T47D (cell line): Measurements from ENCODE around the gene IQSEC1.

ENCODE experiments used
- DNase-seq, 2 experiments: peaks; one replicate each; pipeline versions ENCODE4 v3.0.0 to v3.0.0-alpha.2; 2011 to 2012; ENCODE audit warnings: low read depth in 1 of 2, low spot score in 1 of 2
- JUND ChIP-seq: IDR thresholded peaks from 2 replicates; pipeline ENCODE4 v1.6.1; 2012; ENCODE audit warnings: low read depth
- in situ Hi-C: cut with HindIII; loops from 2 replicates; pipeline ENCODE4 v1.10.0; 2016; ENCODE audit warnings: low sequenced_read_pairs, low pct_unique_long_range_greater_than_20kb

Gene IQSEC1

GRCh38 chr3:13008155-13008995 is 64.9 kb downstream of the IQSEC1 start:
- TF ChIP-seq JUND, result no peak
- DNase-seq, result no peak
- in situ Hi-C loops, result no loop called here

DNA sequence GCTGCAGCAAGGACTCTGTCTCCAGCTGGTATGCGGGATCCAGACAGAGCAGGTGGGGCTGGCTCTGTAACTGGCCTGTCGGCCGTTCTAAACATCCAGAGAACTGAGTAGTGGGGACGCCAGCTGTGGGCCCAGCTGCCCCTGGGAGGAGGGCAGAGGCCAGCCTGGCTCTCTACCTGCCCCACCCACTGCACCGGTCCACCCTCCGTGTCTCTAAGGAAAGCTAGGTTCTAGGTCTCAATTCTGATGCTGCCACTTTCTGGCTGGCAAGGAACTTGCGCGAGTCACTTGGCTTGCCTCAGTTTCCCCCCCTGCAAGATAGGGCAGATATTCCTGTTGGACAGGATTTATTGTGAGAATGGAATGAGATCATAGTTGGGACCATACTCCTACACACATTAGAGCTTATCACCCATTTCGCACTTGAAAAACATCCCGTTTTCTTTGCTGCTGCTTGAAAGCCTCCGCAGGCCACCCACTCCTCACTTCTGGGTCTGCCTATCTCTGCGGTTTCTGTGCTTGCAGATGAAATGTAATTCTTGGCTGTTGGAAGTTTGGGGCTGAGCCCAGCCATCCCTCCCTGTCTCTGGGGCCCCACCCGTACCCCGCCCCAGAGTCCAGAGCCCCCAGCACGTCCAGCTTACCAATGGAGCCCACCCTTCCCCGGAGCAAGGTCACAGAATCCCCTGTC is 65.8 kb downstream of the IQSEC1 start:
- no peak for TF ChIP-seq JUND
- in situ Hi-C loops, result no loop called here
- DNase-seq, result no peak

GRCh38 chr3:13006216-13006990 is 66.8 kb downstream of the IQSEC1 start:
- in situ Hi-C loops, result no loop called here
- no peak for TF ChIP-seq JUND
- DNase-seq, result no peak

DNA sequence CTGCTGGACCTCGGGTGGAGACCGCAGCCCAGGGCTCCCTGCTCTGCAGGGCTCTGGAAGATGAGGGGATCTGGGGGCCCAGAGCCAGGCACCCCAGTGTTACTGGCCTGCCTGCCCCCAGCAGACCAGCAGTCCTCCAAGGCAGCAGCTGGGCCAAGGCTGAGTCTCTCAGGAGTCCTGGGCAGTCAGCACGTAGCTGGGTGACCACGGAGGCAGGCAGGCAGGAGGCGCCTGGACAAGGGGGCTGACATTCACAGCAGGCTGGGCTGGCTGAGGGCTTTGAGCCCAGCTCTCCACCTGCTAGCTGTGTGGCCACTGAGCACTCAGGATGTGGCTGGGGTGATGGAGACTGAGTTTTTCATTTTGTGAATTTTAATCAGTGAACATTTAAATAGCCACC is 67.9 kb downstream of the IQSEC1 start:
- in situ Hi-C loops, result no loop called here
- no peak for DNase-seq
- no peak for TF ChIP-seq JUND

- TF ChIP-seq JUND, result no peak
- in situ Hi-C loops, result no loop called here
- no peak for DNase-seq
Measured at GRCh38 chr3:13004376-13004775, 68.9 kb downstream of the IQSEC1 start.

- no peak for DNase-seq
- in situ Hi-C loops, result no loop called here
- no peak for TF ChIP-seq JUND
Measured at GRCh38 chr3:13003608-13004007, 69.6 kb downstream of the IQSEC1 start.

- no peak for DNase-seq
- no peak for TF ChIP-seq JUND
- in situ Hi-C loops, result no loop called here
Measured at GRCh38 chr3:13002398-13003124, 70.7 kb downstream of the IQSEC1 start.

DNA sequence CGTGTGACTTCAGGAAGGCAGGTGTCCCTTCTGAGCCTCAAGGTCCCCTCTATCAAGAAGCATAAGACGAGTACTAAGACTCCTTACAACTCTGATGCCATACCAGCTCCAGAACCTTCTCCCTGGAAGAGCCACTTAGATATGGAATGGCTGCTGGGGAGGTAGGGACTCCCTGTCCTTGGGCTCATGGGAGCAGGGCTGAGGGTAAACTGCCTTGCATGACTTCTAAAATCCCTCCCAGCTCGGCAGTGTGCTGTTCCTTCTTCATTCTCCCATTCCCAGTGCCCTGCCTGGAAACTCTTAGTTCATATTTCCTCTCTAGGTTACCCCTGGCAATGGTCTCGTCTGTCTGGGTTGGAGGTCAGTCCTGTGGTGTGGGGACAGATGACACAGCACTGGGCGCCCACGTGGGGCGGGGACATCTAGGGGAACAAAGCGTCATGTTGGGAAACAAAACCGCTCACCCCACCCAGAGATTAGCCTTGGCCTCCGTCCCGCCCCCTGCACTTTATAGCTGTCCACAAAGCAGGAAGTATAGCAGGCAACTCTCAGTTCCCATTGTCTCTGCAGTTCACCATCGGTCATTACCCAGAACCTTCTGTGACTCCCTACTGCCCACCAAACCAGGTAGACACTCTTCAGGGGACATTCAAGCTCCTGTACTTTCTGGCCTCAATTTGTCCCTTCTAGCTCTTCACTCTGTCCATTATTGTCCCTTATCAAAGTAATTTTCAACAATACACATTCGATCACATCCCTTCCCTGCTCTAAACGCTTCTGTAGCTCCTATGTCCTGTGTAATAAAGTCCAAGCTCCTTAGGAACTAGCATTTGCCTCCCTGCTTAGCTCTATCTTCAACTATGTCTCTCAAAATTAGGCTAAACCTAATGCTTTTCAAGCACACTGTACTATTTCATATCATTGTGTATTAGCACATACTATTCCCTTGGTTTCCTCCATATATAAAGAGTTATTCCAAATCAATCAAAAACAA is 73.8 kb downstream of the IQSEC1 start:
- DNase-seq, result no peak
- in situ Hi-C loops, result no loop called here
- no peak for TF ChIP-seq JUND

DNA sequence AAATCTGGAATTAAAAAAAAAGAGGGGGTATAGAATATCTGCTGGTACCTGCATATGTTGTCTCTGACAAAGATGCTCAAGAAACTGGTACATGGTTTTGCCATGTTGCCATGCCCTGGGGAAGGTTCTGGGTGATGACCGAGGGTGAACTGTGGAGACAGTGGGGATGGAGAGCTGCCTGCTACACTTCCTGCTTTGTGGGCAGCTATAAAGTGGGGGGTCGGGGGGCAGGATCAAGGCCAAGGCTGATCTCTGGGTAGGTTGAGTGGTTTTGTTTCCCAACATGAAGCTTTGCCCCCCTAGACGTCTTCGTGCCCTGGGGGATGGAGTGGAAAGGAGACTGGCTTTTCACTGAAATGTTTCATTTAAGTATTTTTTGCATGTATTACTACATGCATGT is 74.6 kb downstream of the IQSEC1 start:
- DNase-seq, result no peak
- TF ChIP-seq JUND, result no peak
- in situ Hi-C loops, result no loop called here

- TF ChIP-seq JUND, result no peak
- in situ Hi-C loops, result no loop called here
Measured at GRCh38 chr3:12997387-12997786, 75.8 kb downstream of the IQSEC1 start.

DNA sequence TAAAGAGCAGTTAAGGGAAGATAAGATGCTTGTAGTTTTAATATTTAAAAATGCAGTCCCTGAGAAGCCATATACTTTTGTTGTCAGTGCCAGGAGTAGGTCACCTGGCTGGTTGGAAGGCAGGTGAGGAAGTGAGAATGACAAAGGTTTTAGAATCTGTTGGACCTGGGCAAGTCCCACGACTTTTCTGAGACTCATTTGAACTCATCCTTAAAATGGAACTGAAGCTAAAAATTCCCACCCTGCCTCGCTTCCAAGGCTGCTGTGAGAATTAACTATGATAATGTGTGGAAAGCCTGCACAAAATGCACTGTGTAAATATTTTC is 77.1 kb downstream of the IQSEC1 start:
- DNase-seq, result no peak
- no peak for TF ChIP-seq JUND
- in situ Hi-C loops, result no loop called here

More at GRCh38 chr3:12997387-12997786, 75.8 kb downstream of the IQSEC1 start:
- DNase-seq, result no peak
